BLaER1 (cell line): ENCODE data around the gene ASAP2.

Source experiments
- H3K27ac ChIP-seq: shearing (Covaris generic); formaldehyde crosslinking; 2 replicates; pipeline ENCODE4 v1.8.1; 2022
- H3K27me3 ChIP-seq: shearing (Covaris generic); formaldehyde crosslinking; 2 replicates; pipeline ENCODE4 v1.8.1; 2022
- H3K36me3 ChIP-seq: shearing (Covaris generic); formaldehyde crosslinking; 2 replicates; pipeline ENCODE4 v1.8.1; 2022
- H3K4me1 ChIP-seq: shearing (Covaris generic); formaldehyde crosslinking; 2 replicates; pipeline ENCODE4 v1.8.1; 2022
- H3K4me2 ChIP-seq: shearing (Covaris generic); formaldehyde crosslinking; 2 replicates; pipeline ENCODE4 v1.8.1; 2022
- H3K4me3 ChIP-seq: shearing (Covaris generic); formaldehyde crosslinking; 2 replicates; pipeline ENCODE4 v1.8.1; 2022
- H3K9ac ChIP-seq: shearing (Covaris generic); formaldehyde crosslinking; 2 replicates; pipeline ENCODE4 v1.8.1; 2022
- H3K9me3 ChIP-seq: shearing (Covaris generic); formaldehyde crosslinking; 2 replicates; pipeline ENCODE4 v1.8.1; 2022
- H4K20me1 ChIP-seq: shearing (Covaris generic); formaldehyde crosslinking; 2 replicates; pipeline ENCODE4 v1.8.1; 2022
- Cebpa-rat ChIP-seq: shearing (Covaris generic); IDR thresholded peaks from 2 replicates; pipeline ENCODE4 v1.8.1; 2022

The ASAP2 gene

GRCh38 chr2:9345997-9346396 is 139.4 kb downstream of the ASAP2 start:
- no peak for TF ChIP-seq Cebpa-rat
- H3K9me3 ChIP-seq: no peaks in the 10 kb centered on the region
- H3K27ac ChIP-seq: no peak overlapping the region
- H3K9ac ChIP-seq: no peak overlapping the region
- H3K27me3 ChIP-seq: no peaks in the 10 kb centered on the region
- H3K4me1 ChIP-seq: no peaks in the 10 kb centered on the region
- peaks cover 100% of the 10 kb centered on the region for H3K36me3 ChIP-seq
- H3K4me2 ChIP-seq: no peak overlapping the region
- no peak overlapping the region for H3K4me3 ChIP-seq
- H4K20me1 ChIP-seq: no peaks in the 10 kb centered on the region

- Histone ChIP-seq H3K27ac (no peak overlapping the region), H3K4me1 (no peaks in the 10 kb centered on the region), H3K9ac (no peak overlapping the region), H3K27me3 (no peaks in the 10 kb centered on the region), H3K4me3 (no peak overlapping the region), H4K20me1 (no peaks in the 10 kb centered on the region), H3K4me2 (no peak overlapping the region), H3K9me3 (no peaks in the 10 kb centered on the region), H3K36me3 (peaks cover 100% of the 10 kb centered on the region)
- TF ChIP-seq Cebpa-rat: no peak
Observed at GRCh38 chr2:9346885-9347284, 140.3 kb downstream of the ASAP2 start.

- H3K9me3 ChIP-seq: no peaks in the 10 kb centered on the region
- H4K20me1 ChIP-seq: no peaks in the 10 kb centered on the region
- no peak overlapping the region for H3K27ac ChIP-seq
- H3K27me3 ChIP-seq: no peaks in the 10 kb centered on the region
- no peak for TF ChIP-seq Cebpa-rat
- no peak overlapping the region for H3K4me2 ChIP-seq
- peaks cover 100% of the 10 kb centered on the region for H3K36me3 ChIP-seq
- no peak overlapping the region for H3K9ac ChIP-seq
- no peaks in the 10 kb centered on the region for H3K4me1 ChIP-seq
- no peak overlapping the region for H3K4me3 ChIP-seq
Observed at GRCh38 chr2:9347411-9347881, 140.8 kb downstream of the ASAP2 start.

GRCh38 chr2:9354318-9354717 is 147.7 kb downstream of the ASAP2 start:
- no peaks in the 10 kb centered on the region for H3K9me3 ChIP-seq
- no peak overlapping the region for H3K4me3 ChIP-seq
- peaks cover 8% of the 10 kb centered on the region for H3K4me1 ChIP-seq
- no peaks in the 10 kb centered on the region for H4K20me1 ChIP-seq
- TF ChIP-seq Cebpa-rat: no peak
- H3K27ac ChIP-seq: no peak overlapping the region
- H3K36me3 ChIP-seq: peaks cover 100% of the 10 kb centered on the region
- no peak overlapping the region for H3K9ac ChIP-seq
- H3K4me2 ChIP-seq: no peak overlapping the region
- H3K27me3 ChIP-seq: no peaks in the 10 kb centered on the region

GRCh38 chr2:9355270-9355669 is 148.7 kb downstream of the ASAP2 start:
- no peaks in the 10 kb centered on the region for H3K27me3 ChIP-seq
- peaks cover 8% of the 10 kb centered on the region for H3K4me1 ChIP-seq
- H3K9ac ChIP-seq: no peak overlapping the region
- H3K36me3 ChIP-seq: peaks cover 100% of the 10 kb centered on the region
- no peaks in the 10 kb centered on the region for H4K20me1 ChIP-seq
- H3K4me3 ChIP-seq: no peak overlapping the region
- H3K27ac ChIP-seq: no peak overlapping the region
- H3K4me2 ChIP-seq: no peak overlapping the region
- TF ChIP-seq Cebpa-rat: no peak
- no peaks in the 10 kb centered on the region for H3K9me3 ChIP-seq

- no peaks in the 10 kb centered on the region for H3K27me3 ChIP-seq
- TF ChIP-seq Cebpa-rat: no peak
- peaks cover 99% of the 10 kb centered on the region for H3K36me3 ChIP-seq
- peaks cover 8% of the 10 kb centered on the region for H3K4me1 ChIP-seq
- no peaks in the 10 kb centered on the region for H3K9me3 ChIP-seq
- H3K9ac ChIP-seq: no peak overlapping the region
- H3K4me3 ChIP-seq: no peak overlapping the region
- no peak overlapping the region for H3K27ac ChIP-seq
- no peak overlapping the region for H3K4me2 ChIP-seq
- no peaks in the 10 kb centered on the region for H4K20me1 ChIP-seq
Observed at GRCh38 chr2:9355716-9356115, 149.1 kb downstream of the ASAP2 start.

- Histone ChIP-seq H3K9ac (0 out of 2 replicates have a peak overlapping the region, but pooled peaks have one; percentile 17), H3K4me1 (peaks cover 8% of the 10 kb centered on the region), H3K27me3 (no peaks in the 10 kb centered on the region), H3K27ac (no peak overlapping the region; the same call in 1 of the 2 replicates), H3K9me3 (no peaks in the 10 kb centered on the region), H3K36me3 (peaks cover 99% of the 10 kb centered on the region), H3K4me2 (no peak overlapping the region), H4K20me1 (no peaks in the 10 kb centered on the region), H3K4me3 (no peak overlapping the region)
- no peak for TF ChIP-seq Cebpa-rat
Observed at GRCh38 chr2:9356261-9356660, 149.6 kb downstream of the ASAP2 start.

GRCh38 chr2:9358846-9359245 is 152.2 kb downstream of the ASAP2 start:
- TF ChIP-seq Cebpa-rat: no peak
- Histone ChIP-seq H4K20me1 (no peaks in the 10 kb centered on the region), H3K27ac (no peak overlapping the region), H3K9ac (no peak overlapping the region), H3K4me2 (no peak overlapping the region), H3K9me3 (no peaks in the 10 kb centered on the region), H3K4me3 (no peak overlapping the region), H3K4me1 (peaks cover 8% of the 10 kb centered on the region), H3K27me3 (no peaks in the 10 kb centered on the region), H3K36me3 (peaks cover 99% of the 10 kb centered on the region)

GRCh38 chr2:9359463-9359862 is 152.9 kb downstream of the ASAP2 start:
- H3K36me3 ChIP-seq: peaks cover 99% of the 10 kb centered on the region
- no peaks in the 10 kb centered on the region for H3K27me3 ChIP-seq
- H3K4me1 ChIP-seq: peaks cover 8% of the 10 kb centered on the region
- H3K4me3 ChIP-seq: no peak overlapping the region
- no peak overlapping the region for H3K9ac ChIP-seq
- no peaks in the 10 kb centered on the region for H4K20me1 ChIP-seq
- no peak overlapping the region for H3K4me2 ChIP-seq
- no peak for TF ChIP-seq Cebpa-rat
- no peak overlapping the region for H3K27ac ChIP-seq
- no peaks in the 10 kb centered on the region for H3K9me3 ChIP-seq

- no peak overlapping the region for H3K4me2 ChIP-seq
- H3K4me1 ChIP-seq: peaks cover 8% of the 10 kb centered on the region
- no peak overlapping the region for H3K4me3 ChIP-seq
- H3K27ac ChIP-seq: no peak overlapping the region
- peaks cover 99% of the 10 kb centered on the region for H3K36me3 ChIP-seq
- no peaks in the 10 kb centered on the region for H3K9me3 ChIP-seq
- H4K20me1 ChIP-seq: no peaks in the 10 kb centered on the region
- H3K27me3 ChIP-seq: no peaks in the 10 kb centered on the region
- no peak overlapping the region for H3K9ac ChIP-seq
- no peak for TF ChIP-seq Cebpa-rat
Observed at GRCh38 chr2:9360110-9360509, 153.5 kb downstream of the ASAP2 start.

GRCh38 chr2:9360701-9361100 is 154.1 kb downstream of the ASAP2 start:
- Histone ChIP-seq H3K4me3 (no peak overlapping the region), H3K4me1 (peaks cover 8% of the 10 kb centered on the region), H3K9me3 (no peaks in the 10 kb centered on the region), H3K36me3 (peaks cover 99% of the 10 kb centered on the region), H3K4me2 (no peak overlapping the region), H3K9ac (no peak overlapping the region), H3K27ac (no peak overlapping the region), H4K20me1 (no peaks in the 10 kb centered on the region), H3K27me3 (no peaks in the 10 kb centered on the region)
- no peak for TF ChIP-seq Cebpa-rat
